GM12878 (cell line): ENCODE data around the gene MAPK8IP1. TPM values are rescaled to one million over a fixed set of nuclear protein-coding genes. Genes with fewer than 3 reads are reported as not detected.

Experiments
- ATF7 ChIP-seq: fragments of 450-650 bp; IDR thresholded peaks from 2 replicates; pipeline ENCODE4 v1.6.1; 2016; ENCODE audit warnings: low read depth, mild to moderate bottlenecking
- BCL11A ChIP-seq: IDR thresholded peaks from 2 replicates; pipeline ENCODE4 v1.6.1; 2011; ENCODE audit warnings: low read depth, low read length
- BRCA1 ChIP-seq: IDR thresholded peaks from 2 replicates; pipeline ENCODE4 v1.6.1; 2011; ENCODE audit warnings: low read depth, low read length, improper control_type of control experiment
- CHD4 ChIP-seq: fragments of 200-600 bp; sonication (generic); IDR thresholded peaks from 2 replicates; pipeline ENCODE4 v1.6.1; 2016; ENCODE audit warnings: mild to moderate bottlenecking
- EED ChIP-seq: sonication (generic); IDR thresholded peaks from 2 replicates; pipeline ENCODE4 v1.6.1; 2016; ENCODE audit warnings: antibody characterized with exemption, low read depth
- KLF5 ChIP-seq: fragments of 450-650 bp; IDR thresholded peaks from 2 replicates; pipeline ENCODE4 v1.6.1; 2014; ENCODE audit warnings: mild to moderate bottlenecking; ENCODE audit not compliant: partially characterized antibody
- LARP7 ChIP-seq: fragments of 450-650 bp; IDR thresholded peaks from 2 replicates; pipeline ENCODE4 v1.6.1; 2017; ENCODE audit warnings: mild to moderate bottlenecking
- MEF2A ChIP-seq: IDR thresholded peaks from 2 replicates; pipeline ENCODE4 v1.6.1; 2011; ENCODE audit warnings: low read depth, mild to moderate bottlenecking, low read length, moderate library complexity; ENCODE audit not compliant: insufficient read depth
- MTA2 ChIP-seq: fragments of 450-650 bp; IDR thresholded peaks from 2 replicates; pipeline ENCODE4 v1.6.1; 2016; ENCODE audit warnings: low read depth, mild to moderate bottlenecking, moderate library complexity
- NFYB ChIP-seq: IDR thresholded peaks from 2 replicates; pipeline ENCODE4 v1.6.1; 2011; ENCODE audit warnings: low read depth, mild to moderate bottlenecking, low read length, improper control_type of control experiment, moderate library complexity; ENCODE audit not compliant: insufficient read depth
- NR2C1 ChIP-seq: fragments of 450-650 bp; IDR thresholded peaks from 2 replicates; pipeline ENCODE4 v1.6.1; 2017; ENCODE audit warnings: antibody characterized with exemption, mild to moderate bottlenecking, moderate library complexity
- POU2F2 ChIP-seq: IDR thresholded peaks from 3 replicates; pipeline ENCODE4 v1.6.1; 2011; ENCODE audit warnings: low read depth, mild to moderate bottlenecking, low read length, borderline replicate concordance
- RBBP5 ChIP-seq: fragments of 200-600 bp; sonication (generic); conservative IDR thresholded peaks from 2 replicates; pipeline ENCODE4 v1.6.1; 2016
- SMAD5 ChIP-seq: IDR thresholded peaks from 2 replicates; pipeline ENCODE4 v1.6.1; 2016; ENCODE audit warnings: antibody characterized with exemption, low read depth
- SREBF2 ChIP-seq: IDR thresholded peaks from 2 replicates; pipeline ENCODE4 v1.6.1; 2012; ENCODE audit warnings: mild to moderate bottlenecking, low read length
- STAT1 ChIP-seq: fragments of 450-650 bp; conservative IDR thresholded peaks from 2 replicates; pipeline ENCODE4 v1.6.1; 2014; ENCODE audit warnings: antibody characterized with exemption, mild to moderate bottlenecking
- ZBTB40 ChIP-seq: fragments of 450-650 bp; IDR thresholded peaks from 2 replicates; pipeline ENCODE4 v1.6.1; 2016; ENCODE audit warnings: mild to moderate bottlenecking, moderate library complexity, borderline replicate concordance
- ZNF622 ChIP-seq: fragments of 450-650 bp; IDR thresholded peaks from 2 replicates; pipeline ENCODE4 v1.6.1; 2017; ENCODE audit warnings: mild to moderate bottlenecking, inconsistent platforms
- ZNF687 ChIP-seq: fragments of 450-650 bp; IDR thresholded peaks from 2 replicates; pipeline ENCODE4 v1.6.1; 2017; ENCODE audit warnings: mild to moderate bottlenecking, moderate library complexity
- polyA plus RNA-seq, 11 experiments: library from polyadenylated mRNA; depleted of rRNA in 4 of 11; unstranded in 6 of 11; stranded (reverse) in 5 of 11; fragments of >200 nt; fragmentation: Nextera tagmentation in 4 of 11; fragmentation: Illumina TruSeq in 1 of 11; extraction: Ambion mirVana in 4 of 11; extraction: Trizol in 1 of 11; gene quantifications; 1 replicate in 1 of 11; 2 replicates in 10 of 11; pipeline versions ENCODE4 v1.2.1 to v1.2.3, GENCODE V29; 2011 to 2016; ENCODE audit warnings: inconsistent platforms in 2 of 11, missing spikeins in 2 of 11, low read depth in 1 of 11
- total RNA-seq, 4 experiments: library from RNA; depleted of rRNA in 3 of 4; stranded (reverse); fragments of >200 nt in 3 of 4; fragmentation: Illumina TruSeq in 1 of 4; extraction: Trizol in 1 of 4; gene quantifications; 2 replicates each; pipeline versions ENCODE4 v1.2.1 to v1.2.3, GENCODE V29; 2013 to 2021
- TF ChIP-seq, protein P1 (sequence below): fragments of 450-650 bp; formaldehyde crosslinking; IDR thresholded peaks from 2 replicates; pipeline ENCODE4 v1.4.0; 2020; ENCODE audit warnings: mild to moderate bottlenecking, moderate library complexity

MAPK8IP1 gene
- total and polyA plus RNA-seq, 10 of the 15 experiments (the other 5 are each of a cell fraction or from before 2014, with no cell fraction given), result 0.04 to 0.44 (median 0.11) TPM; not detected in 2

GRCh38 chr11:45917623-45918330, 32.3 kb downstream of the MAPK8IP1 start, which contains the start of gene PEX16 (continued):
- peak; percentile 83; the same call in 1 of the 2 replicates for TF ChIP-seq LARP7
- TF ChIP-seq ATF7, result peak; percentile 29; the same call in 1 of the 2 replicates
- no peak for TF ChIP-seq BRCA1
- TF ChIP-seq, protein P1, sequence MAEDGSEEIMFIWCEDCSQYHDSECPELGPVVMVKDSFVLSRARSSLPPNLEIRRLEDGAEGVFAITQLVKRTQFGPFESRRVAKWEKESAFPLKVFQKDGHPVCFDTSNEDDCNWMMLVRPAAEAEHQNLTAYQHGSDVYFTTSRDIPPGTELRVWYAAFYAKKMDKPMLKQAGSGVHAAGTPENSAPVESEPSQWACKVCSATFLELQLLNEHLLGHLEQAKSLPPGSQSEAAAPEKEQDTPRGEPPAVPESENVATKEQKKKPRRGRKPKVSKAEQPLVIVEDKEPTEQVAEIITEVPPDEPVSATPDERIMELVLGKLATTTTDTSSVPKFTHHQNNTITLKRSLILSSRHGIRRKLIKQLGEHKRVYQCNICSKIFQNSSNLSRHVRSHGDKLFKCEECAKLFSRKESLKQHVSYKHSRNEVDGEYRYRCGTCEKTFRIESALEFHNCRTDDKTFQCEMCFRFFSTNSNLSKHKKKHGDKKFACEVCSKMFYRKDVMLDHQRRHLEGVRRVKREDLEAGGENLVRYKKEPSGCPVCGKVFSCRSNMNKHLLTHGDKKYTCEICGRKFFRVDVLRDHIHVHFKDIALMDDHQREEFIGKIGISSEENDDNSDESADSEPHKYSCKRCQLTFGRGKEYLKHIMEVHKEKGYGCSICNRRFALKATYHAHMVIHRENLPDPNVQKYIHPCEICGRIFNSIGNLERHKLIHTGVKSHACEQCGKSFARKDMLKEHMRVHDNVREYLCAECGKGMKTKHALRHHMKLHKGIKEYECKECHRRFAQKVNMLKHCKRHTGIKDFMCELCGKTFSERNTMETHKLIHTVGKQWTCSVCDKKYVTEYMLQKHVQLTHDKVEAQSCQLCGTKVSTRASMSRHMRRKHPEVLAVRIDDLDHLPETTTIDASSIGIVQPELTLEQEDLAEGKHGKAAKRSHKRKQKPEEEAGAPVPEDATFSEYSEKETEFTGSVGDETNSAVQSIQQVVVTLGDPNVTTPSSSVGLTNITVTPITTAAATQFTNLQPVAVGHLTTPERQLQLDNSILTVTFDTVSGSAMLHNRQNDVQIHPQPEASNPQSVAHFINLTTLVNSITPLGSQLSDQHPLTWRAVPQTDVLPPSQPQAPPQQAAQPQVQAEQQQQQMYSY (CRISPR knock-in tag), result no peak
- no peak for TF ChIP-seq BCL11A
- TF ChIP-seq SMAD5, result peak; percentile 79; the same call in 1 of the 2 replicates
- no peak for TF ChIP-seq RBBP5
- TF ChIP-seq CHD4, result no peak
- TF ChIP-seq ZBTB40, result peak; percentile 95
- TF ChIP-seq SREBF2, result no peak
- TF ChIP-seq KLF5, result peak; percentile 33
- no peak for TF ChIP-seq ZNF622
- TF ChIP-seq ZNF687, result peak; percentile 50; the same call in 1 of the 2 replicates
- no peak for TF ChIP-seq EED
- TF ChIP-seq NR2C1, result peak; percentile 91
- no peak; the same call in 1 of the 2 replicates for TF ChIP-seq STAT1
- peak; percentile 49; the same call in 1 of the 3 replicates for TF ChIP-seq POU2F2
- no peak for TF ChIP-seq MTA2
- TF ChIP-seq MEF2A, result no peak
- peak; percentile 72 for TF ChIP-seq NFYB
